Smooth muscle cell (in vitro differentiated cells): ENCODE data around the gene DDIAS. TPM values are rescaled to one million over a fixed set of nuclear protein-coding genes. Genes with fewer than 3 reads are reported as not detected.

Source experiments
- DNase-seq: peaks from one replicate; lab custom pipeline; 2025; ENCODE audit not compliant: unreplicated experiment; lab: John Stamatoyannopoulos, UW
- H2AFZ ChIP-seq: fragments of 200-600 bp; sonication (generic); 2 replicates; pipeline ENCODE4 v1.6.0; 2016; ENCODE audit warnings: antibody characterized with exemption, low read depth, mild to moderate bottlenecking
- H3F3A ChIP-seq: fragments of 200-600 bp; sonication (generic); 2 replicates; pipeline ENCODE4 v1.6.0; 2017; ENCODE audit warnings: antibody characterized with exemption, low read depth
- H3K27ac ChIP-seq: fragments of 200-600 bp; sonication (generic); 2 replicates; pipeline ENCODE4 v1.5.1; 2016; ENCODE audit warnings: low read depth, mild to moderate bottlenecking
- H3K27me3 ChIP-seq: fragments of 200-600 bp; sonication (generic); 2 replicates; pipeline ENCODE4 v1.6.1; 2016; ENCODE audit warnings: low read depth, mild to moderate bottlenecking
- H3K36me3 ChIP-seq: fragments of 200-600 bp; sonication (generic); 2 replicates; pipeline ENCODE4 v1.5.1; 2016; ENCODE audit warnings: low read depth
- H3K4me1 ChIP-seq: fragments of 200-600 bp; sonication (generic); 2 replicates; pipeline ENCODE4 v1.5.1; 2016; ENCODE audit warnings: low read depth
- H3K4me2 ChIP-seq: fragments of 200-600 bp; sonication (generic); 2 replicates; pipeline ENCODE4 v1.6.0; 2016; ENCODE audit warnings: mild to moderate bottlenecking
- H3K4me3 ChIP-seq: fragments of 200-600 bp; sonication (generic); 2 replicates; pipeline ENCODE4 v1.5.1; 2016; ENCODE audit warnings: mild to moderate bottlenecking
- H3K79me2 ChIP-seq: fragments of 200-600 bp; sonication (generic); 2 replicates; pipeline ENCODE4 v1.6.0; 2016; ENCODE audit warnings: low read depth, mild to moderate bottlenecking
- H3K9ac ChIP-seq: fragments of 200-600 bp; sonication (generic); 2 replicates; pipeline ENCODE4 v1.6.0; 2016; ENCODE audit warnings: low read depth
- H3K9me3 ChIP-seq: fragments of 200-600 bp; sonication (generic); replicated peaks from 2 replicates; pipeline ENCODE4 v1.5.1; 2016; ENCODE audit warnings: low read depth
- H4K20me1 ChIP-seq: fragments of 200-600 bp; sonication (generic); 2 replicates; pipeline ENCODE4 v1.6.0; 2016; ENCODE audit warnings: low read depth
- CTCF ChIP-seq: fragments of 200-600 bp; sonication (generic); IDR thresholded peaks from 2 replicates; pipeline ENCODE4 v1.5.1; 2017; ENCODE audit warnings: borderline replicate concordance, mild to moderate bottlenecking, antibody characterized with exemption; ENCODE audit not compliant: insufficient read depth, poor library complexity, severe bottlenecking
- WGBS: methylation state at CpG from one replicate; pipeline ENCODE4 v1.1.7; 2016; ENCODE audit warnings: low lambda C conversion rate; 5-methylcytosine and 5-hydroxymethylcytosine counted together
- polyA plus RNA-seq: library from polyadenylated mRNA; unstranded; fragments of >200 nt; fragmentation: Nextera tagmentation; extraction: Ambion mirVana; gene quantifications from 2 replicates; pipeline ENCODE4 v1.2.1, GENCODE V29; 2016
- total RNA-seq: library from RNA; depleted of rRNA; stranded (reverse); fragments of >200 nt; gene quantifications from 2 replicates; pipeline ENCODE4 v1.2.3, GENCODE V29; 2014

The DDIAS gene
- total and polyA plus RNA-seq, 2 experiments from 2014 or later = 3.1 to 5.9 TPM

GRCh38 chr11:82862379-82862778, 39.2 kb upstream of the DDIAS start:
- WGBS = 60% methylated on average over 2 of the region's 2 CpGs
- no peak for DNase-seq
- Histone ChIP-seq H3F3A (no peaks in the 10 kb centered on the region), H2AFZ (no peak overlapping the region), H4K20me1 (peaks cover 7% of the 10 kb centered on the region), H3K9me3 (no peaks in the 10 kb centered on the region), H3K27ac (no peak overlapping the region), H3K9ac (no peak overlapping the region), H3K4me1 (peaks cover 3% of the 10 kb centered on the region), H3K27me3 (no peaks in the 10 kb centered on the region), H3K36me3 (no peaks in the 10 kb centered on the region), H3K4me2 (no peak overlapping the region), H3K79me2 (no peaks in the 10 kb centered on the region), H3K4me3 (no peak overlapping the region)
- TF ChIP-seq CTCF = no peak

- H3K4me2 ChIP-seq = no peak overlapping the region
- H3K27me3 ChIP-seq = no peaks in the 10 kb centered on the region
- H3K4me3 ChIP-seq = no peak overlapping the region
- WGBS = 97% methylated on average over 2 of the region's 2 CpGs
- no peak overlapping the region for H2AFZ ChIP-seq
- no peaks in the 10 kb centered on the region for H3K9me3 ChIP-seq
- H3K27ac ChIP-seq = no peak overlapping the region
- H4K20me1 ChIP-seq = peaks cover 7% of the 10 kb centered on the region
- H3K4me1 ChIP-seq = peaks cover 3% of the 10 kb centered on the region
- H3K36me3 ChIP-seq = no peaks in the 10 kb centered on the region
- no peaks in the 10 kb centered on the region for H3K79me2 ChIP-seq
- no peak for TF ChIP-seq CTCF
- H3F3A ChIP-seq = no peaks in the 10 kb centered on the region
- DNase-seq = no peak
- H3K9ac ChIP-seq = no peak overlapping the region
Observed at GRCh38 chr11:82863209-82863608, 38.3 kb upstream of the DDIAS start.

- Histone ChIP-seq H4K20me1 (peaks cover 7% of the 10 kb centered on the region), H3K27me3 (no peaks in the 10 kb centered on the region), H3K36me3 (no peaks in the 10 kb centered on the region), H3K9me3 (no peaks in the 10 kb centered on the region), H2AFZ (no peak overlapping the region), H3K4me2 (no peak overlapping the region), H3K9ac (no peak overlapping the region), H3K4me1 (no peaks in the 10 kb centered on the region), H3F3A (no peaks in the 10 kb centered on the region), H3K79me2 (no peaks in the 10 kb centered on the region), H3K4me3 (no peak overlapping the region), H3K27ac (no peak overlapping the region)
- WGBS = 55% methylated on average over 5 of the region's 5 CpGs
- DNase-seq = no peak
- peak; percentile 34 for TF ChIP-seq CTCF
Observed at GRCh38 chr11:82864268-82864667, 37.3 kb upstream of the DDIAS start.

DNA sequence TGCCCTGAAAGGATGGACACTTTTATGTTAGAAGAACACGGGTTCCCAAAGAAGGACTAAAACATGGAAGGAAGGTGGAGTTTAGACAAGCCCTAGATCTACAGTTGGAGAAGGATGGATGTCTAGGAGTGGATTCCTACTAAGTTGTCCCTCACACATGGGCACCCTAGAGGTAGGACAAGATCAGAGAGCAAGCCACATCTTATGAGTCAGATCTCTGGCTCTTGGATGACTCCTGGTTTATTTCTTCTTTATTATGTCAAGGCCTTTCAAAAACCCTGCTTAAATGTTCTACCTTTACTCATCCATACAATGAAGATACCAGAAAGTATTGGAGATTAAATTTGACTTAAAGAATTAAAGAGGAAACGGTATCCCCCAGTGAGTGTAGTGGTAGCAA, 35.7 kb upstream of the DDIAS start:
- no peaks in the 10 kb centered on the region for H3K36me3 ChIP-seq
- 71% methylated on average over 2 of the region's 2 CpGs for WGBS
- H4K20me1 ChIP-seq = peaks cover 7% of the 10 kb centered on the region
- DNase-seq = no peak
- no peak overlapping the region for H3K4me2 ChIP-seq
- H3K9me3 ChIP-seq = no peaks in the 10 kb centered on the region
- no peak overlapping the region for H3K9ac ChIP-seq
- no peak overlapping the region for H3K4me3 ChIP-seq
- H3K79me2 ChIP-seq = no peaks in the 10 kb centered on the region
- no peak overlapping the region for H3K27ac ChIP-seq
- H2AFZ ChIP-seq = no peak overlapping the region
- H3K27me3 ChIP-seq = no peaks in the 10 kb centered on the region
- H3K4me1 ChIP-seq = no peaks in the 10 kb centered on the region
- H3F3A ChIP-seq = no peaks in the 10 kb centered on the region
- no peak for TF ChIP-seq CTCF
